ENCODE data around the gene STAT4.

Gene STAT4

GRCh38 chr2:191190861-191191552 lies 40.2 kb upstream of the STAT4 start:
- H3K4me3 ChIP-seq (replicated peaks; ENCODE audit: low read depth, low read length) = no peak overlapping the region
- DNase-seq (ENCODE audit: extremely low read depth, insufficient read length) = no peak
- no peaks in the 10 kb centered on the region for H3K27me3 ChIP-seq (replicated peaks; ENCODE audit: control insufficient read depth, insufficient read depth, low read length)
- H3K36me3 ChIP-seq (ENCODE audit: control insufficient read depth, insufficient read depth, low read length) = no peaks in the 10 kb centered on the region
- no peak for TF ChIP-seq CTCF (IDR thresholded peaks at IDR 0.05; ENCODE audit: insufficient read depth, low read length, poor library complexity, severe bottlenecking)

GRCh38 chr2:191190435-191190834 lies 39.6 kb upstream of the STAT4 start:
- Histone ChIP-seq H3K27me3 (replicated peaks; ENCODE audit: control insufficient read depth, insufficient read depth, low read length) (no peaks in the 10 kb centered on the region), H3K4me3 (replicated peaks; ENCODE audit: low read depth, low read length) (no peak overlapping the region), H3K36me3 (ENCODE audit: control insufficient read depth, insufficient read depth, low read length) (no peaks in the 10 kb centered on the region)
- no peak for DNase-seq (ENCODE audit: extremely low read depth, insufficient read length)
- TF ChIP-seq CTCF (IDR thresholded peaks at IDR 0.05; ENCODE audit: insufficient read depth, low read length, poor library complexity, severe bottlenecking) = no peak

- no peak for TF ChIP-seq CTCF (IDR thresholded peaks at IDR 0.05; ENCODE audit: insufficient read depth, low read length, poor library complexity, severe bottlenecking)
- no peak for DNase-seq (ENCODE audit: extremely low read depth, insufficient read length)
- H3K36me3 ChIP-seq (ENCODE audit: control insufficient read depth, insufficient read depth, low read length) = no peaks in the 10 kb centered on the region
- no peaks in the 10 kb centered on the region; the same call in 1 of the 2 replicates for H3K27me3 ChIP-seq (replicated peaks; ENCODE audit: control insufficient read depth, insufficient read depth, low read length)
- no peak overlapping the region for H3K4me3 ChIP-seq (replicated peaks; ENCODE audit: low read depth, low read length)
Measured at GRCh38 chr2:191189112-191189635, 38.4 kb upstream of the STAT4 start.

DNA sequence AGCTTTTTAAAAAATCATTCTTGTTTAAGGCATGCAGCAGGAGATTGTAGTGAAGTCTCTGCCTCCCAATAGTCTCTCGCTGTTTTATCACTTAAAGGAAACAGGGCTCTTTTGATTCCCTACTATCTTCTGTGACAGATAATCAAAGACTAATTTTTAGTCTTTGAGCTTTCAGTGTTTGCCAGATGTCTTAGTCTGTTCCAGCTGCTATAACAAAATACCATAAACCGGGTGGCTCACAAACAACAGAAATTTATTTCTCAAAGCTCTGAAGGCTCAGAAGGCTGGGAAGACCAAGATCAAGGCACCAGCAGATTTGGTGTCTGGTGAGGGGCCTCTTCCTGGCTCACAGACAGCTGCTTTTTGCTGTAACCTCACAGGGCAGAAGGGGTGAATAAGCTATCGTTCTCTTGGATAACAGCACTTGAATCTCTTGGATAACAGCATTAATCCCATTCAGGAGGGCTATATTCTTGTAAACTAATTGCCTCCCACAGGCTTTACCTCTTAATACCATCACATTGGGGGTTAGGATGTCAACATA lies 37.8 kb upstream of the STAT4 start:
- no peak for TF ChIP-seq CTCF (IDR thresholded peaks at IDR 0.05; ENCODE audit: insufficient read depth, low read length, poor library complexity, severe bottlenecking)
- H3K27me3 ChIP-seq (replicated peaks; ENCODE audit: control insufficient read depth, insufficient read depth, low read length) = no peaks in the 10 kb centered on the region; the same call in 1 of the 2 replicates
- H3K36me3 ChIP-seq (ENCODE audit: control insufficient read depth, insufficient read depth, low read length) = no peaks in the 10 kb centered on the region
- H3K4me3 ChIP-seq (replicated peaks; ENCODE audit: low read depth, low read length) = no peak overlapping the region
- DNase-seq (ENCODE audit: extremely low read depth, insufficient read length) = no peak

DNA sequence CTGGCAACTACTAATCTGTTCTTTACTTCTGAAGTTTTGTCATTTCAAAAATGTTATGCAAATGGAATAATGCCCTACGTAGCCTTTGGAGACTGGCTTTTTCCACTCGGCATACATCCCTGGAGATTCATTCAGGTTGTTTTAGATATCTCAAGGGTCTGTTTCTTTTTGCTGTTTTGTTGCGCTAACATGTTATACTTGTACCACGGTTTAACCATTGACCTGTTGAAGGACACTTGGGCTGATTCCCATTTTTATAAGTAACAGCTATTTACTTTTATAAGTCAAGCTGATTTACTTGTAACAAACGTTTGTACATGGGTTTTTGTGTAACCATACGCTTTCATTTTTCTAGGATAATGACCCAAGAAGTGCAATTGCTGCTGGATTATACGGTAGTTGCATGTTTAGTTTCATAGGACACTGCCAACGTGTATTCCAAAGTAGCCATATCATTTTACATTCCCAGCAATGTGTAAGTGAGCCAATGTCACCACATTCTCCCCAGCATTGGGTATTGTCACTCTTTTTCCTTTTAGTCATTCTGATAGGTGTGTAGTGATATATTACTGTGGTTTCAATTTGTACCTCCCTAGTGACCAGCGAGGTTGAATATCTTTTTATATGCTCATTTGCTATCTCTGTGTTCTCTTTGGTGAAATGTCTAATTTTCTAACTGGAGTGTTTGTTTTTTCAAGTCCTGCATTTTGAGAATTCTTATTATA lies 36.5 kb upstream of the STAT4 start:
- DNase-seq (ENCODE audit: extremely low read depth, insufficient read length) = no peak
- no peak for TF ChIP-seq CTCF (IDR thresholded peaks at IDR 0.05; ENCODE audit: insufficient read depth, low read length, poor library complexity, severe bottlenecking)
- Histone ChIP-seq H3K4me3 (replicated peaks; ENCODE audit: low read depth, low read length) (no peak overlapping the region), H3K27me3 (replicated peaks; ENCODE audit: control insufficient read depth, insufficient read depth, low read length) (no peaks in the 10 kb centered on the region; the same call in 1 of the 2 replicates), H3K36me3 (ENCODE audit: control insufficient read depth, insufficient read depth, low read length) (no peaks in the 10 kb centered on the region)

All from GM06990 (cell line).